ENCODE results near the gene RPL36AL. TPM values are rescaled to one million over a fixed set of nuclear protein-coding genes. Genes with fewer than 3 reads are reported as not detected.

The RPL36AL gene
- total and polyA plus RNA-seq, 2 experiments from 2014 or later, result 92.5 to 253 TPM

DNA sequence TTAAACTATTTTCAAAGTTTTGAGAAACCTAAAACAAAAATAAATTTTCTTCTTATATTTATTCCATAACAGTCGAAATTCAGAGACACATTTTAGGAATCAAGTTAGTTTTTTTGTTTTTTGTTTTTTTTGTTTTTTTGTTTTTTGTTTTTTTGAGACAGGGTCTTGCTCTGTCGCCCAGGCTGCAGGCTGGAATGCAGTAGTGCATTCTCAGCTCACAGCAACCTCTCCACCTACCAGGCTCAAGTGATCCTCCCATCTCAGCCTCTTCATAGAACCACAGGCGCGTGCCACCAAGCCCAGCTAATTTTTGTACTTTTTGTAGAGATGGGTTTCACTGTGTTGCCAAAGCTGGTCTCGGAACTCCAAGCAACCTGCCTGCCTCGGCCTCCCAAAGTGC, 33.1 kb upstream of the RPL36AL start:
- Histone ChIP-seq H3K79me2 (ENCODE audit: insufficient read depth) (peaks cover 8% of the 10 kb centered on the region), H3K4me3 (no peak overlapping the region), H3K27me3 (replicated peaks; ENCODE audit: insufficient read depth) (no peaks in the 10 kb centered on the region), H3K4me1 (ENCODE audit: insufficient read depth) (peaks cover 5% of the 10 kb centered on the region; the same call in 1 of the 2 replicates), H3K36me3 (ENCODE audit: low read depth) (no peaks in the 10 kb centered on the region), H3K9me3 (ENCODE audit: low read depth) (no peaks in the 10 kb centered on the region), H2AFZ (no peak overlapping the region), H3K27ac (no peak overlapping the region), H3K4me2 (ENCODE audit: unreplicated experiment) (no peak overlapping the region), H3F3A (ENCODE audit: insufficient read depth) (no peaks in the 10 kb centered on the region), H3K9ac (no peak overlapping the region), H4K20me1 (ENCODE audit: insufficient read depth) (no peaks in the 10 kb centered on the region), H3K9me2 (ENCODE audit: insufficient read depth) (no peaks in the 10 kb centered on the region)
- no peak for DNase-seq
- in situ Hi-C loops (cut with MboI), result no loop called here
- WGBS, 2 experiments (ENCODE audit: low coverage in 1 of 2, low lambda C conversion rate in 2 of 2, missing lambda C conversion rate in 2 of 2), result 89 to 91% methylated on average over 6 of the region's 6 CpGs
- TF ChIP-seq EZH2phosphoT487 (IDR thresholded peaks at IDR 0.05; ENCODE audit: insufficient read depth, low read depth), result no peak

DNA sequence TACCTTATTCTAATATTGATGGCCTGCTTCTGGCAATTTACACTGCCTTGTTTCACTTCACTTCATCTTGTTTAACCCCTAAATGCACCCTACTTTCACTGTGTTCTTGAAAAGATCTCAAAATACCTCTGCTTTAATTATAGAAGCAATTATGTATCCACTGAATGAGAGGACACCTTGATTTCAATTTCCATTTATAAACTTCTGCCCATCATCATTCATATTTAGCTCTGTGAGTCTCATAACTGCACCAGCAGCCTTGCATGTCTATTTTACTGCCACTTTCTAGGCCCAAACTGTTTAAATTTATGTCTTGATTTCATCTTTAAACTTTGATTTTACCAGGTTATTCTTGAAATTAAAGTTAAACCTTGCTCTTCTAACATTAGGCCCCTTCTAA, 21.7 kb upstream of the RPL36AL start:
- no peaks in the 10 kb centered on the region for H3K9me2 ChIP-seq (ENCODE audit: insufficient read depth)
- peaks cover 94% of the 10 kb centered on the region for H3K79me2 ChIP-seq (ENCODE audit: insufficient read depth)
- H3K4me1 ChIP-seq (ENCODE audit: insufficient read depth), result no peaks in the 10 kb centered on the region; the same call in 1 of the 2 replicates
- H3K9me3 ChIP-seq (ENCODE audit: low read depth), result no peaks in the 10 kb centered on the region
- H3F3A ChIP-seq (ENCODE audit: insufficient read depth), result no peaks in the 10 kb centered on the region
- peaks cover 4% of the 10 kb centered on the region; the same call in 1 of the 2 replicates for H3K36me3 ChIP-seq (ENCODE audit: low read depth)
- TF ChIP-seq EZH2 (IDR thresholded peaks at IDR 0.05; ENCODE audit: insufficient read depth, poor library complexity, severe bottlenecking) (no peak), EZH2phosphoT487 (IDR thresholded peaks at IDR 0.05; ENCODE audit: insufficient read depth, low read depth) (no peak)
- in situ Hi-C loops (cut with MboI), result no loop called here
- DNase-seq, result no peak
- H3K4me3 ChIP-seq, result no peak overlapping the region
- no peak overlapping the region for H3K27ac ChIP-seq
- H3K4me2 ChIP-seq (ENCODE audit: unreplicated experiment), result no peak overlapping the region
- no peaks in the 10 kb centered on the region for H4K20me1 ChIP-seq (ENCODE audit: insufficient read depth)
- H2AFZ ChIP-seq, result no peak overlapping the region
- H3K9ac ChIP-seq, result no peak overlapping the region
- no peaks in the 10 kb centered on the region for H3K27me3 ChIP-seq (replicated peaks; ENCODE audit: insufficient read depth)

DNA sequence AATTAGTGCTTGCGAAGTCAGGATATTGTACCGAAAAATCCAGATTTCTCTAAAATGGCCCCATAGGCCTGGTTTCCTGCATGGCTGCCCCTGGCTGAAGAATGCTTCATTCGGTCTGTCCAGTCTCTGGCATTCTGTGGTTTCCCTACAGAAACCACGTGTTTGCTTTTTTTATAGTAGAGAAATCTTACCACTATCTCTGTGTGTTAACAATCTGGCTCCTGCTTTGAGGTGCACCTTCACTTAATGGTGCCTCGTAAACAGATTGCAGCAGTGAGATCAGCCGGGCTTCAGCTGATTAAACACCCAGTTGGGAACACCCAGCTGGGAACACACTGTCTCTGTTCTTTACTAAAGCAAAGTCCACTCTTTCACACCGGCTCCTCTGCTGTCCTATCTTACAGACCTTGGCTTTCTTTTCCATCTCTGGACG, 21.3 kb upstream of the RPL36AL start:
- H3K27ac ChIP-seq, result no peak overlapping the region
- no peak for DNase-seq
- peaks cover 2% of the 10 kb centered on the region for H3K4me1 ChIP-seq (ENCODE audit: insufficient read depth)
- no peak for TF ChIP-seq EZH2 (IDR thresholded peaks at IDR 0.05; ENCODE audit: insufficient read depth, poor library complexity, severe bottlenecking)
- TF ChIP-seq EZH2phosphoT487 (IDR thresholded peaks at IDR 0.05; ENCODE audit: insufficient read depth, low read depth), result no peak
- no peak overlapping the region for H3K4me2 ChIP-seq (ENCODE audit: unreplicated experiment)
- H3K27me3 ChIP-seq (replicated peaks; ENCODE audit: insufficient read depth), result no peaks in the 10 kb centered on the region
- H3F3A ChIP-seq (ENCODE audit: insufficient read depth), result peaks cover 3% of the 10 kb centered on the region; the same call in 1 of the 2 replicates
- H2AFZ ChIP-seq, result no peak overlapping the region
- WGBS, 2 experiments (ENCODE audit: low coverage in 1 of 2, low lambda C conversion rate in 2 of 2, missing lambda C conversion rate in 2 of 2), result 75 to 84% methylated on average over 8 of the region's 8 CpGs
- H3K9me3 ChIP-seq (ENCODE audit: low read depth), result no peaks in the 10 kb centered on the region
- no peaks in the 10 kb centered on the region for H3K9me2 ChIP-seq (ENCODE audit: insufficient read depth)
- peaks cover 4% of the 10 kb centered on the region; the same call in 1 of the 2 replicates for H3K36me3 ChIP-seq (ENCODE audit: low read depth)
- no peak overlapping the region for H3K4me3 ChIP-seq
- in situ Hi-C loops (cut with MboI), result no loop called here
- H4K20me1 ChIP-seq (ENCODE audit: insufficient read depth), result no peaks in the 10 kb centered on the region
- H3K79me2 ChIP-seq (ENCODE audit: insufficient read depth), result peaks cover 95% of the 10 kb centered on the region
- no peak overlapping the region for H3K9ac ChIP-seq

DNA sequence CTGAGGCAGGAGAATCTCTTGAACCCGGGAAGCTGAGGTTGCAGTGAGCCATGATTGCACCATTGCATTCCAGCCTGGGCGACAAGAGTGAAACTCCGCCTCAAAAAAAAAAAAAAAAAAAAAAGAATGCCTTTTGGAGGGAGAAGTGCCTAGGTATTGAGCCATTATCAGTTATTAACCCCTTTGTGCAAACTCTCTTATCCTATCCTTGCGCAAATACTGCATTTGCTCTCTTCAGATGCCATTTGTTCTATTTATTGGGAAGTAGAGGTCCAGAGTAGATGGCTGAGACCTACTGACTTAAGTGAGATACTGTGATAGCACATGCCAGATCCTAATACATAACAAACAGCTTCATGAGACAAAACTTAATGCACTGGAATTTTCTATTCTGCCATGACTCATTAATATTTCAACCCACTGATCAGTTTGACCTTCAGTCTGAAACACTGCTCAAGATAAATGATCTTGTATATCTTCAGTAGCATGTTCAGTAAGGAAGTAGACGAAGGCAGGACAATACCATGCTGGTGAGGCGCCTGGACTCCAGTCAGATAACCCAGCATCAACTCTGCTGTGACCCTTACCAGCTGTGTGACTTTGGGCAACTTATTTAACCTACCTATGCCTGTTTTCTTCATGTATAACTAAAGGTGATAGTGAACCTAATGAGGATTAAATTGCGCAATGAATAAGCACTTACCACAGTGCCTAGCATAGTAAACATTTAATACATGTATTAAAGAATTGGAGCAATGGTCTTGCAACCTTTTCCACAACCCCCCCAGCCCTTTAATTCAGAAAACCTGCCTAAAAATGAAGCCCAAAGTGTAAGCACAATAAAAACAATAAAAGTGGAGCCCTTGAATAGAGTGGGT, 20.4 kb upstream of the RPL36AL start:
- in situ Hi-C loops (cut with MboI), result no loop called here
- Histone ChIP-seq H3K27me3 (replicated peaks; ENCODE audit: insufficient read depth) (no peaks in the 10 kb centered on the region), H3K4me2 (ENCODE audit: unreplicated experiment) (no peak overlapping the region), H2AFZ (no peak overlapping the region), H3K27ac (no peak overlapping the region), H3K9me2 (ENCODE audit: insufficient read depth) (no peaks in the 10 kb centered on the region), H3K9me3 (ENCODE audit: low read depth) (no peaks in the 10 kb centered on the region), H3K9ac (no peak overlapping the region), H4K20me1 (ENCODE audit: insufficient read depth) (no peaks in the 10 kb centered on the region), H3K36me3 (ENCODE audit: low read depth) (peaks cover 4% of the 10 kb centered on the region; the same call in 1 of the 2 replicates), H3F3A (ENCODE audit: insufficient read depth) (peaks cover 11% of the 10 kb centered on the region), H3K79me2 (ENCODE audit: insufficient read depth) (peaks cover 99% of the 10 kb centered on the region), H3K4me3 (no peak overlapping the region), H3K4me1 (ENCODE audit: insufficient read depth) (peaks cover 10% of the 10 kb centered on the region)
- no peak for DNase-seq
- TF ChIP-seq EZH2phosphoT487 (IDR thresholded peaks at IDR 0.05; ENCODE audit: insufficient read depth, low read depth) (no peak), EZH2 (IDR thresholded peaks at IDR 0.05; ENCODE audit: insufficient read depth, poor library complexity, severe bottlenecking) (no peak)
- 96 to 97% methylated on average over 7 of the region's 7 CpGs for WGBS, 2 experiments (ENCODE audit: low coverage in 1 of 2, low lambda C conversion rate in 2 of 2, missing lambda C conversion rate in 2 of 2)

All from GM23248 (cell line).